Stimulated activated CD4-positive, alpha-beta T cell treated with anti-CD3 and anti-CD28 coated beads, Interleukin-12 subunit alpha, Interleukin-12 subunit beta, amount 100 ng/mL, for 24 hours (primary cell): ENCODE data around the gene TUBG2.

ENCODE experiments used
- DNase-seq, 2 experiments: peaks; one replicate each; pipeline ENCODE4 v3.0.0-alpha.2; 2020; ENCODE audit warnings: low read depth in 2 of 2

The TUBG2 gene

GRCh38 chr17:42676424-42677011 is 17.4 kb downstream of the TUBG2 start, which contains the start of gene PLEKHH3:
PLEKHH3 (minus strand) TSS chr17:42676994; CDS start chr17:42676563, 431 bp downstream.
- no peak for DNase-seq

GRCh38 chr17:42677012-42677857 is 18.2 kb downstream of the TUBG2 start:
- DNase-seq, result peak; percentile 97 to 99

DNA sequence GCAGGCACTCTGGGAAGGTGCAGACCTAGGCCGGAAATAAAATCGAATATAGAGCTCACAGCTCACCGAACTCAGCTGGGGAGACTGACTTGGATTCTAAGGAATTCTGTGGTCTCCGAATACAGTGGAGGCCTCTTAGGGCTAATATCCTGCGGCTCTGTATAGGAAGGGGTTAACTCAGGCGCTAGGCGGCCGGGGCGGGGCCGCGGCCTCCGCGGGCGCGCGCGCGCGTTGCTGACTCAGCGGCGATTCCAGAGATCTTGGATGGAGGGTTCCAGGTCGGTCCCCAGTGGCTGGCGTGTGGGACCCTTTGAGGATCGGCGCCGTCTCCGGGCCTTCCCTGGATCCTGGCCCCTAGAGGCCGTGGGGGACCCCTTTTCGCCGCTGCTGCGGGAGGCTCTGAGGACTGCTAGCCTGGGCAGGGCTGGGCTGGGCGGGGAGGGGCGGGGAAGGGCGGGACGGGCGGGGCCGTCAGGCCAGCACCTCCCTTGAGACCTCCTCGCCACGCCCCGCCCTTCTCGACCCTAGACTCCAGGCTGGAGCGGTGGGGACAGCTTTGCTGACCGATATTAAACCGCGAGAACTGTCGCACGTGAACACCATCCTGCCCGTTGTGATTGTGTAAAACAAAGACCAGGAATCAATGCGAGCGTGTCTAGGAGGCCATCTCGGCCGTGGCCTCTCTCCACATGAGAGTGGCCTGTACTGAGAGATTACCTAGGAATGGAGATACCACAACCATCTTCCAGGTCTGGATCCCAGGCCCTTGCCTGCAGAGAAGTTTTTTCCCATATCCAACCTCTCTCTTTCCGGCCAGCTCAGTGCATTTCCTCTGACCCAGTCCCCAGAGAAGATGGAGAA is 19.1 kb downstream of the TUBG2 start:
- DNase-seq, result peak; percentile 60 to 77

DNA sequence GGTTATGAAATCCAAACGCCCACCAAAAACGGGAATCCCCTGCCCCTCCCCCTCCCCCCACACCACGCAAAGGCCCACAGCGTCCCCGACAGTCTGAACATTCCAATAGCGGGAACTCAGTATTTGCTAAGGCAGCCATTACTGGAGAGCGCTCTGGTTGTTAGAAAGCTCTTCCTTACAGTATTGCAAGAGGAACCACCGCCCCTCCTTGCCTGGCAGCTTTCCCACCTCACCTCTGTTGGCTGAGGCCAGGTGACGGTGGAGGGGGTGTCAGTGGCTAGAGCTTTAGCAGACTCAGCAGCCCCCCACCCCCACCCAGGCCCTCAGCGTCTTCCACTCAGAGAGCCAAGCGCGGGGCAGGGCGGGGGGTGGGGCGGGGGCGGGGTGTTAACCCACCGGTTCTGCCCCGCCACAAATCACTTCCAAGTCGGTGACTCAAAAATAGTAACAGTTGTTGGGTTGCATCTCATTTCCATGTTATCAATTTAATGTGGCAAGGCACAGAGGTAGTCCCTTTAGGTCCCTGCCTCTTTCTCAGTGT is 19.9 kb downstream of the TUBG2 start:
- no peak for DNase-seq

- DNase-seq, result peak in 1 of 2 experiments; percentile 56
Measured at GRCh38 chr17:42679492-42680330, 20.6 kb downstream of the TUBG2 start.

GRCh38 chr17:42680331-42680808 is 21.3 kb downstream of the TUBG2 start:
- DNase-seq, result no peak

DNA sequence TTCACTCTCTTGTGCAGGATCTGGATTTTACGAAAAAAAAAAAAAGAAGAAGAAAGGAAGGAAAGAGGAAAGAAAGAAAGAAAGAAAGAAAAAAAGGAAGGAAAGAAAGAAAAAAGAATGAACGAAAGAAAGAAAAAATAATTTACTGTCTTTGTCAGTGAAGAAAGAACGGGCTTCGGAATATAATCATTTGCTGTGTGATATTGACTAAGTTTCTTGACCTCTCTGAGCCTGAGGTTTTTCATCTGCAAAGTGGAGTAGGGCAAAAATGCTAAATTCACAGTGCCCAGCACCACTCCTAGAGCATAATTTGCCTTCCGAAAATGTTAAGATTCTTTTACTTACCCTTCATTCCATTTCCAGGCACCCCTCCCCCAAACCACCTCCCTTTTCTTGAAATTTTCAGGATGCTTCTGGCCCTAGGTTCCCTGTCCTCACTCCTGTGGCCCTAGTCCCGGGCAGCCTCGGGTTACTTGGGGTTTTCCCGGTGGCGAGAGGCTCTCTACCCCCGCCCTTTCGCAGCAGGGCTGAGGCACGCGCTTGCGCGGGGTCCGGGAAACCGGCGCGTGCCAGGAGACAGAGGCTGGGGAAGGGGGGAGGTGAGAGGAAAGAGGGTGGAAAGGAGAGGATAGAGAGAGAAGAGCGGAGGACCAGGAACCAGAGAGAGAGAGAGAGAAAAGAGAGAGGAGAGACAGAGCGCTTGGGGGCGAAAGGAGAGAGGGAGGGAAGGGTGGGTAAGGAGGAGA is 23.1 kb downstream of the TUBG2 start, which contains the start of gene CNTNAP1:
CNTNAP1 (plus strand) TSS at position 556 of the 746 bp plus-strand sequence. CDS start 299 bp downstream, outside the sequence.
- DNase-seq, result no peak

DNA sequence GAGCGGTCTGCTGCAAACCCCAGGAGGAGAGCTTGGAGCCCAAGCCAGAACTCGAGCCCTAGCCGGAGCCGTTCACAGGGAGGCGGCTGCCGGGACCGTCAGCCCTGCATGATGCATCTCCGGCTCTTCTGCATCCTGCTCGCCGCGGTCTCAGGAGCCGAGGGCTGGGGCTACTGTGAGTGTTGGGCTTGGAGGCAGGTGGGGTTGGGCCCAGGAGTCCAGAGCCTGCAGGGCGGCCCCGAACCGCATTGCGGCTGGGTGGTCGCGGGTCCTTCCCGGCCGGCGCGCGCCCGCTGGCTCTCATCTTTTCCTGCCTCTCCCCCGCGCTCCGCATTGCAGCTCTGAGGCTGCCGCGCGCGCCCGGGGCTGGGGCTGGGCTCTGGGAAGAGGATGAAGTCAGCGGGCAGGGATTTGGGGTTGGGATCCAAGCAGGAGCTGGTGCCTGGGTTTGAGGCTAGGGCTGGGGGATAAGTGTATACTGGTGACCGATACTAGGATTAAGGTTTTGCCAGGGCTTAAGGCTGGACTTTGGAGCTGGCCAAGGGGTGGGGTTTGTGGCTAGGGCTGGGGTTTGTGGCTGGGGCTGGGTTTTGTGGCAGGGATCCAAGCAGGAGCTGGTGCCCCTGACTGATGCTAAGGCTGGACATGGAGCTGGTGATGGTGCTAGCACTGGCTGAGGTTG is 23.8 kb downstream of the TUBG2 start:
- no peak for DNase-seq

DNA sequence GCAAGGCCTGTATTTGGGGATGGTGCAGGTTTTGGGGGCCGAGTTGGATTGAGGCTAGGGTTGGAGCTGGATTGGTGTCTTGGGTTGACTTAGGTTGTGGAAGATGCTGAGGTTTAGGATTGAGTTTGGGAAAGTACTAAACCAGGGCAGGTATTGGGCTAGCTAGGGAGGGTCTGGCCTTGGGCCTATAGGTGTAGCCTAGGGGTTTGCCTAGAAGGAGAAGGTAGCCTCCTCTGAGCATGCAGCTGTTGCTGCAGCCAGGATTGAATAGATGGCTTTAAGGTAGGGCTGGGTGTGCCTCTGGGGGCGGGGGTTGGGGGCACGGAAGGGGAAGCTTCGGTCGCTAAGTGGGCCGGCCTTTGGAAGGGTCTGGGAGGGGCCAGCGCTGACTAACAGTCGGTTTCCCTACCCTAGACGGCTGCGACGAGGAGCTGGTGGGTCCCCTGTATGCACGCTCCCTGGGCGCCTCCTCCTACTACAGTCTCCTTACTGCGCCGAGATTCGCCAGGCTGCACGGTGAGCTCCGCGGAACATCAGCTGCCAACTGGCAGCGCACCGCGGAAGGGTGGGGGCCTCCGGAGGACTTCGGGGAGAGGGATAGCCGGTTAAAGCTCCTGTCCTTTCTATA is 24.4 kb downstream of the TUBG2 start:
- DNase-seq, result no peak

DNA sequence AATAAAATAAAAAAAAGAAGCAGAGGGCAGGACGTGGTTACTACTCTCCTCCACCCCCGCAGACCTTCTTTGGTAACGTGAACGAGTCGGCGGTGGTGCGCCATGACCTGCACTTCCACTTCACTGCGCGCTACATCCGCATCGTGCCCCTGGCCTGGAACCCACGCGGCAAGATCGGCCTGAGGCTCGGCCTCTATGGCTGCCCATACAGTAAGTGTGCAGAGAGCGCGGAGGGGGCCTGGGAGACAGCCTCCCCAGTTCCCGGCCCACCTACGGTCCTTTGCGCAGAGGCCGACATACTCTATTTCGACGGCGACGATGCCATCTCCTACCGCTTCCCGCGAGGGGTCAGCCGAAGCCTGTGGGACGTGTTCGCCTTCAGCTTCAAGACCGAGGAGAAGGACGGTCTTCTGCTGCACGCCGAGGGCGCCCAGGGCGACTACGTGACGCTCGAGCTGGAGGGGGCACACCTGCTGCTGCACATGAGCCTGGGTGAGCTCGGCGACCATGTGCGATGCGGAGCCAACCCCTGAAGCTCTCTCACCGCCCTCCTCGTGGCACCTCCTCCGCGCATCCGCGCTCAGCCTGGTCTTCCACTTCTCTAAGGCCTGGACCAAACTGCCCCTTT is 26.0 kb downstream of the TUBG2 start:
- DNase-seq, result no peak

GRCh38 chr17:42685831-42686230 is 26.7 kb downstream of the TUBG2 start:
- DNase-seq, result no peak

GRCh38 chr17:42686520-42687128 is 27.5 kb downstream of the TUBG2 start:
- DNase-seq, result no peak

GRCh38 chr17:42687707-42688320 is 28.7 kb downstream of the TUBG2 start:
- no peak for DNase-seq

- DNase-seq, result no peak
Measured at GRCh38 chr17:42690596-42690995, 31.5 kb downstream of the TUBG2 start.

- DNase-seq, result no peak
Measured at GRCh38 chr17:42691021-42691545, 32.0 kb downstream of the TUBG2 start.

- DNase-seq, result no peak
Measured at GRCh38 chr17:42692489-42692888, 33.4 kb downstream of the TUBG2 start.

GRCh38 chr17:42694524-42694923 is 35.4 kb downstream of the TUBG2 start:
- no peak for DNase-seq
